Kidney epithelial cell (primary cell): ENCODE measurements around the gene HOXD8. TPM values are rescaled to one million over a fixed set of nuclear protein-coding genes. Genes with fewer than 3 reads are reported as not detected.

Source experiments
- DNase-seq: peaks from one replicate; pipeline ENCODE4 v3.0.0-alpha.2; 2010; ENCODE audit warnings: low read depth
- H3K27me3 ChIP-seq: 2 replicates; pipeline ENCODE4 v1.6.0; 2011; ENCODE audit warnings: low read length; ENCODE audit not compliant: control insufficient read depth, insufficient read depth
- H3K36me3 ChIP-seq: 2 replicates; pipeline ENCODE4 v1.5.1; 2011; ENCODE audit warnings: low read length; ENCODE audit not compliant: control insufficient read depth, insufficient read depth
- H3K4me3 ChIP-seq: 2 replicates; pipeline ENCODE4 v1.5.1; 2011; ENCODE audit warnings: low read depth, mild to moderate bottlenecking, control low read depth, low read length
- total RNA-seq: library from RNA; depleted of rRNA; stranded (reverse); fragments of >200 nt; gene quantifications from 2 replicates; pipeline ENCODE4 v1.2.3, GENCODE V29; 2015
- TF ChIP-seq, protein P1 (sequence below): IDR thresholded peaks from 2 replicates; pipeline ENCODE4 v1.5.1; 2011; ENCODE audit warnings: mild to moderate bottlenecking, moderate library complexity, low read length, control low read depth, inconsistent platforms; ENCODE audit not compliant: insufficient read depth, poor library complexity, severe bottlenecking

Gene HOXD8
- total RNA-seq, 1 donor from 2014 or later, result 18.1 TPM

DNA sequence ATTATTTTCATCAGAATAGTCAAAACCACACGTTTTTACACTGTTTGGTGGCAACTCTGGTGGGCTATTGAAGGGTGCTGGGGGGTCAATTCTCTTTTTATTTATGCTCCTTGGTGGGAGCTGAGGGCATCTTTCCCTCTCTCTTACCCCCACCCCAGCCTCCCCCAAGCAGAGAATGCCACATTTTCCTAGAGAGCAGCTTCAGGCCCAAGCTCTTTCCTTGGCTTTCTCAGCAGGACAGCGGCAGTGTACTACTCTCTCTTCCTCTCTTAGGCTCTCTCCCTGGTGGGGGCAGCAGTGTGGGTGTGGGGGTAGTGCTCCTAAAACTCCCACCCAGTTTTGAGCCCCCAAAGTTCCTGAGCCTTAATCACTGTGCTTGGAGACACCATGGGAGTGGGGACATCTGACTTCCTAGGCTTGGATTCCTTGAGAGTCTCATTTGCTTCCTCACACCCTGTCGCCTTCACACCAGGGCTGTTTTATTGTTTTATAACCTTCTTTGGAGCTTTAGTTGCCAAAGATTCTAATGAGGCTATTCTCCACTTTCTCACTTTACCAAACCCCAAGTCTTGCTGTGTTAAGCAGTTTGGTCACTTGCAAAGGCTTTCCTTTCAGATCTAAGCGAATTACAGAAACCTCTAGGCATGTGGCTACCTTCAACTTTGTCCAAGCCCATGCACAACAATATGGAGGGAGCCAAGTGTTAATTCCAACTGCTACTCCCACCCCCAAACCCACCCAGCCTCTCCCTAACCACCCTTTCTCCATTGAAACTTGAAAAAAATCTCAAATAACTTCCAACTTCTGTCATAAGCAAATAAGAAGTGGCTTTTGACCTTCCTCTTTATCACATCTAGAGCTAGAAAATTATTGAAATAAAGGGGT lies 15.8 kb downstream of the HOXD8 start:
- peaks cover 1% of the 10 kb centered on the region for H3K36me3 ChIP-seq
- no peaks in the 10 kb centered on the region for H3K27me3 ChIP-seq
- TF ChIP-seq, protein P1, sequence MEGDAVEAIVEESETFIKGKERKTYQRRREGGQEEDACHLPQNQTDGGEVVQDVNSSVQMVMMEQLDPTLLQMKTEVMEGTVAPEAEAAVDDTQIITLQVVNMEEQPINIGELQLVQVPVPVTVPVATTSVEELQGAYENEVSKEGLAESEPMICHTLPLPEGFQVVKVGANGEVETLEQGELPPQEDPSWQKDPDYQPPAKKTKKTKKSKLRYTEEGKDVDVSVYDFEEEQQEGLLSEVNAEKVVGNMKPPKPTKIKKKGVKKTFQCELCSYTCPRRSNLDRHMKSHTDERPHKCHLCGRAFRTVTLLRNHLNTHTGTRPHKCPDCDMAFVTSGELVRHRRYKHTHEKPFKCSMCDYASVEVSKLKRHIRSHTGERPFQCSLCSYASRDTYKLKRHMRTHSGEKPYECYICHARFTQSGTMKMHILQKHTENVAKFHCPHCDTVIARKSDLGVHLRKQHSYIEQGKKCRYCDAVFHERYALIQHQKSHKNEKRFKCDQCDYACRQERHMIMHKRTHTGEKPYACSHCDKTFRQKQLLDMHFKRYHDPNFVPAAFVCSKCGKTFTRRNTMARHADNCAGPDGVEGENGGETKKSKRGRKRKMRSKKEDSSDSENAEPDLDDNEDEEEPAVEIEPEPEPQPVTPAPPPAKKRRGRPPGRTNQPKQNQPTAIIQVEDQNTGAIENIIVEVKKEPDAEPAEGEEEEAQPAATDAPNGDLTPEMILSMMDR, result no peak
- no peak for DNase-seq
- H3K4me3 ChIP-seq, result no peak overlapping the region

DNA sequence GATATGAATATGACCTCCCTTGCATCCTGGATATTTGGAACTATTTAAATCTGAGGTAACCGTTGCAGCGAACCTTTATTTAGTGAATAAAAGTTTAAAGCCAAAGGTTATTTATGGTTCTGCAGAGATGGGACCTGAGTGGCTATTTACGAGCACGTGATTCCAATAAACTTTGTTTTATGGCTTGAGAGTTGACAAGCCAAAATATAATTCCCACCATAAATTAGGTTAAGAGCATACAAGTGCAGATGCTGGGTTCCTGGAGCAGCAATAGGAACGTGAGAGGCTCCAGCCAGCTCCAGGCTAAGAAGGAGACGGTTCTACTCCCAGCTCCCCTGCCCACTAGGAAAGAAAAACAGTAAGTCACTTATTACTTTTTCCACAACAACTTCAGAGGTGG lies 16.6 kb downstream of the HOXD8 start:
- peaks cover 1% of the 10 kb centered on the region for H3K36me3 ChIP-seq
- peak overlapping the region; percentile 9 for H3K4me3 ChIP-seq
- no peak for DNase-seq
- no peaks in the 10 kb centered on the region for H3K27me3 ChIP-seq
- TF ChIP-seq, protein P1, result no peak

DNA sequence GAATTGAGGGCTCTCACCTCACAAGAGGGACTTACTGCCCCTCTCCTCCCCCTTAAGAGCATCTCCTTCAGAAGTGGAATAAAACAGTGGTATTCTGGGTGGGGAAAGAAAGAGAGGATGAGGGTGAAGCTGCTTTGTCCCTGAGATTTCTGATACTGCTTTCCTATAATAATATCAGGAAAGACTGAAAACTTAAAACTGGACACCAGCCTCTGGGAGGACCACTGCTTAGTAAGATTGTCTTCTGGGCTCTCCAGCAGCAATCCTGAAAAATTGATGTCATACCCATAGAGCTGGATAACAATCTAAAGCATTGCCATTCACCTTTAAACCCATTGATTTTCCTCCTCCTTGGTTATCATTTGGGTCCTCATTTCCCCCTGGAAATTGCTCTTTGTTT lies 17.1 kb downstream of the HOXD8 start:
- TF ChIP-seq, protein P1, result no peak
- DNase-seq, result no peak
- Histone ChIP-seq H3K36me3 (peaks cover 1% of the 10 kb centered on the region), H3K27me3 (no peaks in the 10 kb centered on the region), H3K4me3 (peak overlapping the region; percentile 36)

DNA sequence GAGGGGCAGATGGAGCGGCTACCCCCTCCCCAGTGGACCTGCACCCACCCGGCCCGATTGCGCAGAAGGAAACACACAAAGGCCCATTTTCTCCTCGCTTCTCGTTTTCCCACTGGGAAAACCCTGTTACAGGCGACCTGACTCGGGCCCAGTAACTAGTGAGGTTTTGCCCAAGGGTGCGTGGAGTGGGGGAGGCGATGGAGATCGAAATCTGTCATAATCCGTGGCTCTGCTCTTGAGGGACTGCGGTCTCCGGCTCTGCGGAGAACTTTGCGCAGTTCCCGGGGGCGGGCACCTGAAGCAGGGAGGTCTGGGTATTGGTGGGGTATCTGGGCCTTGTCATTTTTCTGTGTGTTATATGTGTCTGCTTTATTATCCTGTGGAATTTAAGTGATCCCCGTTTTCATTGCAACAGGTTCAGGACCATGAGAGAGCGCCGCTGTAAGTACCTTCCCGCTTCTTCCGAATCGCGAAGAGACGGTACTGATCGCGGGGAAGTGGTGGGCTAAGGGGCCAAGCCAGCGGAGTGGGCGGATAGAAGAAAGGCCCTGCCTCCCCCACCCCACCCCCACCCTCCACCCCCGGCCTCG lies 17.8 kb downstream of the HOXD8 start:
- TF ChIP-seq, protein P1, result no peak
- DNase-seq, result no peak
- no peaks in the 10 kb centered on the region for H3K27me3 ChIP-seq

DNA sequence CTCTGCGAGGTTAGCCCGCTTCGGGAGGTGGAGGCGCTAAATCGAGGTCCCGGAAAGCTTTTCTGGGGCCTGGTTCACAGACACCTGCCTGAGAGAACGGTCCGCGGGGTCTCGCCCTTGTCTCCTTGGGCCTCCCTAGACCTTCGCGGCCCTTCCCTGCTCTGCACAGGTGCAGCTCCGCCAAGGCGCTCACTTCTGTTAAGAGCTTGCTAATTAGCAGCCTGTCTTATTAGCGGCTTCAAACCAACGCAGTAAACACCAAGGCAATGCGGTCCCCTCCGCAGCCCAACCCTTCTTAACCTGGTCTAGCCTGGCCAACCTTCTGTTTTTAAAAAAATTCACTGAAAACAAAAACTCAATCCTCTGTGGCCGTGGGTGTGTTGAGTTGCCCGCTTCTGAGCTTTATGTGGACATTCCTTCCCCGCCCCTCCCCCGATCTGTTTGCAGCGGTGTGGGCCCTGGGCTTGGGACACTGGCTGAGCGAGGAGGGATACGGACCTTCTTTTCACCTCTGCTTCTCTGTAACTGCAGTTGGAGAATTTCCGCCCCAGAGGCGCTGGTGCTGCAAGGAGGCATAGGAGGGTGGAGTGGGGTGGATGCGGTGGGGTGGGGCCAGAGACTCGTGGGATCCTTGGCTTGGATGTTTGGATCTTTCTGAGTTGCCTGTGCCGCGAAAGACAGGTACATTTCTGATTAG lies 18.4 kb downstream of the HOXD8 start:
- Histone ChIP-seq H3K36me3 (peaks cover 3% of the 10 kb centered on the region), H3K27me3 (no peaks in the 10 kb centered on the region)
- DNase-seq, result no peak

More for the DNA sequence above, 17.8 kb downstream of the HOXD8 start:
- Histone ChIP-seq H3K36me3 (peaks cover 1% of the 10 kb centered on the region), H3K4me3 (peak overlapping the region; percentile 36)

More for the DNA sequence above, 18.4 kb downstream of the HOXD8 start:
- TF ChIP-seq, protein P1, result no peak
- H3K4me3 ChIP-seq, result peak overlapping the region; percentile 36
